Activated T-cell treated with anti-CD3 and anti-CD28 coated beads for 1 hour (primary cell): ENCODE measurements around the gene GCNT1.
"Not testable (repeated sequence)": the region's sequence is repeated elsewhere in the genome, so short reads cannot be mapped to it uniquely, and the experiment has no call there.

ENCODE experiments used
- DNase-seq: peaks from one replicate; pipeline ENCODE4 v3.0.0-alpha.2; 2020; ENCODE audit warnings: low read depth

The GCNT1 gene

GRCh38 chr9:76458903-76459693 is at the start of gene GCNT1:
TSS of gene GCNT1 (plus strand) at chr9:76459182. CDS start at chr9:76502382, 43,200 bp downstream.
- peak; percentile 85 for DNase-seq

- no peak for DNase-seq
Observed at GRCh38 chr9:76412638-76413037, 46.3 kb upstream of the GCNT1 start.

- DNase-seq, result no peak
Observed at GRCh38 chr9:76413658-76414057, 45.3 kb upstream of the GCNT1 start.

GRCh38 chr9:76414661-76415060 is 44.3 kb upstream of the GCNT1 start:
- DNase-seq, result no peak

- DNase-seq, result no peak
Observed at GRCh38 chr9:76415154-76415553, 43.8 kb upstream of the GCNT1 start.

- no peak for DNase-seq
Observed at GRCh38 chr9:76415731-76416130, 43.3 kb upstream of the GCNT1 start.

GRCh38 chr9:76417394-76417793 is 41.6 kb upstream of the GCNT1 start:
- no peak for DNase-seq

- no peak for DNase-seq
Observed at GRCh38 chr9:76419782-76420380, 39.1 kb upstream of the GCNT1 start.

- DNase-seq, result no peak
Observed at GRCh38 chr9:76423216-76424177, 35.5 kb upstream of the GCNT1 start.

GRCh38 chr9:76424491-76424890 is 34.5 kb upstream of the GCNT1 start:
- no peak for DNase-seq

- DNase-seq, result no peak
Observed at GRCh38 chr9:76425677-76426453, 33.1 kb upstream of the GCNT1 start.

GRCh38 chr9:76426807-76427419 is 32.1 kb upstream of the GCNT1 start:
- no peak for DNase-seq

- DNase-seq, result no peak
Observed at GRCh38 chr9:76431601-76432000, 27.4 kb upstream of the GCNT1 start.

- DNase-seq, result no peak
Observed at GRCh38 chr9:76433406-76433805, 25.6 kb upstream of the GCNT1 start.

- DNase-seq, result no peak
Observed at GRCh38 chr9:76433836-76434235, 25.1 kb upstream of the GCNT1 start.

GRCh38 chr9:76434897-76435296 is 24.1 kb upstream of the GCNT1 start:
- not testable (repeated sequence) for DNase-seq

- DNase-seq, result not testable (repeated sequence)
Observed at GRCh38 chr9:76437017-76437699, 21.8 kb upstream of the GCNT1 start.

GRCh38 chr9:76438841-76439588 is 20.0 kb upstream of the GCNT1 start:
- no peak for DNase-seq

GRCh38 chr9:76441551-76442322 is 17.2 kb upstream of the GCNT1 start:
- no peak for DNase-seq
